ENCODE measurements around the gene SLC1A4.

Gene SLC1A4

DNA sequence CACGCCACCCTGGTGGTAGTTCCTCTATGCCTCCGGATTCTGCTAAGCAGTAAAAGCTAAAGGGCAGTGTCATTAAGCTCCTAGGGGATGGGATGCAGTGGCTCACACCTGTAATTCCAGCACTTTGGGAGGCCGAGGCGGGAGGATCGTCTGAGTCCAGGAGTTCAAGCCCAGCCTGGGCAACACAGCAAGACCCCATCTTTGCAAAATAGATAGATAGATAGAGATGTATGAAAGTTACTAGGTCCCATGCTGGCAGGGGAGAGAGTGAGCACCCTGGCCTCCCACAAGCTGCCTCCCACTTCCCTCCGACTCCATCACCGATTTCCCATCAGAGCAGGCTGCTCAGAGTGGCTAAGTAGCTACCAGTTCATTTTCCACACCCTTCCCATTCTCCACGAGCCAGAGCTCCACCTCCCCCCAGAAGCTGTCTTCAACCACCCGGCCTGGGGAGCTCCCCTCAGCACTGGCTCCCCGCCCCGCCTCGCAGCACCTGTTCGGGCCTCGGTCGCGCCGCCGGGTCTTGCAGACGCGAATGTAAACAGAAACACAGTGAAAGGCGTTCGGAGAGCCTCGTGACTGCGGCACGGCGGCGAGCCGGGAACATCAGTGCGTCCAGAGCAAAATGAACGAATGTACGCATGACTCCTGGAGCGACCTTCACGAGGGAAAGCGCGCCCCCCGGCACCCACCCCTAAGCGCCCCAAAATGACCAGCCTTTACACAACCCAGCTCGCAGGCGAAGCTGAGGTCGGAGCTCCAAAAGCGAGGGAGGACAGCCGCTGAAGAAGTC lies 66.4 kb downstream of the SLC1A4 start:
- DNase-seq = peak; percentile 70

DNA sequence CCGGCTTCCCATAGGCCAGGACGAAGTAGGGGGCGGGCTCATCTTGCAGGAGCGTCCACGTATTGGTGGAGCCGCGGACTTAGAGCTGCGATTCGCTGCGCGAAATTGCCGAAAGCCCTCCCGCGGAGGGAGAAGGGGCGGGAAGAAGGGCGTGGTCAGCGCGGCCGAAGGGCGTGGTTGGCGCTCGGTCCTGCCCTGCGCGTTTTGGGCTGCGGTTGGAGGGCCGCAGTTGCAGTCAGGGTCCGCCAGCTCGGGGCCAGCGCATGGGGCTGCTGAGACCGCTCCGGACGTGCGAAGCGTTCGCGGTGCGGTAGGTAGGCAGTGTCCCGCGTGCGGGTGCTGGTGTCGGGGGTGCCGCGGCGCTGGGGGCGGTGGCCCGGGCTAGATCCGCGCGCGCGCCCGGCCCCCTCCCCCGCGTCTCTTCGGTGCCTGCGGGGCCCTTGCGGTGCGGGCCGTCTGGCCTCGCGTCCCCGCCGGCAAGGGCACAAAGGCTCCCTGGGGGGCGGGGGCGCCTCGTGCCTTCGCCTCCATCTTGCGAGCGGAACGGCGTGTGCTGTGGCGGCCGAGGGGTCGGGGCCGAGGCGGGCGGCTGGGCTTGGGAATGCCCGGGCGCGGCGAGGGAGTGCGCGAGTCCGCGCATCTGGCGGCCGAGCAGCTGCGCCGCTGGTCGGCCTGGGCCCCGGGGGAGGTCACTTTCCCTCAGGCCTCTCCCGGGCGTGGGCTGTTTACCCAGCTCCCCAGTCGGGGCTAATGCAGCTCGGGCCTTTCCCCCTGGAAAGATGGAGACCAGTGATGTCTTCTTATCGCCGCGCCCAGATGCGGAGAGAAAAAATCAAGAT lies 67.2 kb downstream of the SLC1A4 start, which contains the start of gene CEP68:
Gene CEP68 (plus strand): TSS at position 202 of the 839 bp plus-strand sequence. CDS start 13,029 bp downstream, outside the sequence.
- DNase-seq = peak; percentile 98

DNA sequence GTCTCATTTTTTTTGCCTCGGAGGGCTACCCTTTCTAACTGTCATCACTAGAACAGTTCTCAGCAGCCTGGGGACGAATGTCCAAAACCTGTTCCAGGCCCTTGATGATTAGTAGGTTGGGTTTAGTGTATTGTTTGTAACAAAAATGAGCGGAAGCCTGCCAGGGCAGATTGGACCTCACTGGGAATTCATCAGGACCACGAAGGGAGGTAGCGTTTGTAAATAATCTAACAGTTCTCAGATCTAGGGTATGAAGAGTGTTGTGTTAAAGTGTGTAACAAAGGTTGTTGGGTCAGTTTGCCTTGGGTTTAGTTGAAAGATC lies 67.8 kb downstream of the SLC1A4 start:
- DNase-seq = no peak

DNA sequence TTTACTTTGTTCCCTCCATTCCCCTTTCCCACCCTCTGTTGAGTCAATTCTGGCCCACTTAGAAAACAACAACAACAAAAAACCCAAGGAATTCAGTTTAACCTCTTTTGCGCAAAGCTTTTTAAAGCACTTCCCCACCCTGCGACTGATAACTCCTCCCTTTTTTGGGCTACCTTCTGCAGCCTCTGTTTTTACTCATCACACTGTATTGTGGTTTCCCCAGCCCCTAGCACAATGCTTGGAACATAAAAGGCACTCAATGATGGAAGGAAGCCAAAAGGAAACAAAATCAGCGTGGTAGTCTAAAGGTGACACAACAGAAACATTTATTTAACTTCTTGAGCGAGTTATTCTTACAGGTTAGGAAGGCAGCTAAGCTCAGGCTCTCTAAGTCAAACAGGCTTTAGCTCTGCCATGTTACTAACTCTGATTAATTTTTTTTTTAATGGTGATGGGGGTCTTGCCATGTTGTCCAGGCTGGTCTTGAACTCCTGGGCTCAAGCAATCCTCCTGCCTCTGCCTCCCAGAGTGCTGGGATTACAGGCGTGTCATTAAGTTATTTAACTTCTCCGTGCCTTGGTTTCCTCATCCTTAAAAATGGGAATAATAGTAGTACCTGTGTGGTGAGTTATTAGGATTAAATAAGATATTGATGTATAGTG lies 68.3 kb downstream of the SLC1A4 start:
- peak; percentile 62 for DNase-seq

- no peak for DNase-seq
Observed at GRCh38 chr2:65059071-65059470, 69.9 kb downstream of the SLC1A4 start.

GRCh38 chr2:65061146-65061909 lies 72.1 kb downstream of the SLC1A4 start:
- DNase-seq = no peak

GRCh38 chr2:65061910-65062339 lies 72.7 kb downstream of the SLC1A4 start:
- no peak for DNase-seq

- DNase-seq = no peak
Observed at GRCh38 chr2:65062843-65063825, 73.9 kb downstream of the SLC1A4 start.

DNA sequence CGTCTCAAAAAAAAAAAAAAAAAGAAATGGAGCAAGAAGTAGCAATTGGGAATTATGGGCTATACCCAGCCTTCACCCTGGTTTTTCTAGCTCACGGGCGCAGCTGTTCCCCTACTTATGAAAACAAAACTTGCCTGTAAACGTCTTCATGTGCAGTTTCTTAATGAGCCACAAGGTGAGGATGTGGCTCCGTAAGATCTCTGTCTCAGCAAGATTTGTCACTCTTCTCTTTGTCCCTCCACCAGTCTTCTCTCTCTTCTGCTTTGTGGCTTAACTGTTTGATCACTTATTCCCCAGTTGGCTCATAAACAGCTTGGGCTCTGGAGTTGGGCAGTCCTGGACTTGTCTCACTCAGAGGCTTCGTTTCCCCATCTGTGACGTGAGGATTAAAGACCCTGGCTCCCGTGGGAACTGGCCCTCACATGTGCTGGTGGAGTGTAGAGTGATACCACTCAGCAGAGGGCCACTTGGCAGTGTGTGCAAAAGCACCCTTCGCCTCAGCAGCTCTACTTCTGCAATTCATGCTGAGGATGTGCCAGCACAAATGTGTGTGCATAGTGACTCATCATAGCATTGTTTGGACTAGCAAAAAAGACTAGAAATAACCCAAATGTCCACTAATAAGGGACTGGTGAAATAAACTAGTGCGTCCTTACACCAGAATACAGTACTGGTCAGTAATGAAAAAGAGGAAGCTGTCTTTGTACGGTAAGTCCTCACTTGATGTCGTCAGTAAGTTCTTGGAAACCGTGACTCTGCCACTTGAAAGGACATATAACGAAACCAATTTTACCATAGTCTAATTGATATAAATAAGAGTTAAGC lies 75.7 kb downstream of the SLC1A4 start:
- DNase-seq = peak; percentile 44

GRCh38 chr2:65067806-65068553 lies 78.8 kb downstream of the SLC1A4 start:
- no peak for DNase-seq

GRCh38 chr2:65069439-65069824 lies 80.2 kb downstream of the SLC1A4 start:
- no peak for DNase-seq

- DNase-seq = peak; percentile 23
Observed at GRCh38 chr2:65070172-65070830, 81.1 kb downstream of the SLC1A4 start.

DNA sequence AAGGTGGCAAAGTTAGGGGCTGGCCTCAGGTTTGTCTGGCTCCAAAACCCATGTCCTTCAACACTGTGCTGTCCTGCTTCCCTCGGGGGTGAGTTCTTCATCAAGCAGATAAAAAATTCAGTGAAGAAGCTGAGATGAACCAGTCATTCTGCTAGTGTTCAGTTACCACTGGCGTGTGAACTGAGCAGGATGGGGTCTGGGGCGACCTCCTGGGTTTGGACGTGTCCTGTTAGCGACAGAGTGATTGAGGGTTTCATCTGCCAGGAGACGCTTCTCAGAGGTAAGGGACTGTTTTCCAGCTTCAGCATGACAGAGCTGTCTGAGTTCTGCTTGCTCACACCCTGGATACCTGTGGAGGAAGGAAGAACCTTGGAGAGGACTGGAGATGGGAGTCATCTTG lies 81.7 kb downstream of the SLC1A4 start:
- no peak for DNase-seq

- DNase-seq = no peak
Observed at GRCh38 chr2:65071499-65072180, 82.4 kb downstream of the SLC1A4 start.

- no peak for DNase-seq
Observed at GRCh38 chr2:65072181-65072970, 83.2 kb downstream of the SLC1A4 start.
